Stimulated activated CD4-positive, alpha-beta T cell treated with anti-CD3 and anti-CD28 coated beads, Interleukin-4, amount 100 ng/mL, for 4 hours (primary cell): ENCODE measurements around the gene MOCS3.

ENCODE experiments used
- DNase-seq, 2 experiments: peaks; one replicate each; pipeline ENCODE4 v3.0.0-alpha.2; 2020

The MOCS3 gene, protein sequence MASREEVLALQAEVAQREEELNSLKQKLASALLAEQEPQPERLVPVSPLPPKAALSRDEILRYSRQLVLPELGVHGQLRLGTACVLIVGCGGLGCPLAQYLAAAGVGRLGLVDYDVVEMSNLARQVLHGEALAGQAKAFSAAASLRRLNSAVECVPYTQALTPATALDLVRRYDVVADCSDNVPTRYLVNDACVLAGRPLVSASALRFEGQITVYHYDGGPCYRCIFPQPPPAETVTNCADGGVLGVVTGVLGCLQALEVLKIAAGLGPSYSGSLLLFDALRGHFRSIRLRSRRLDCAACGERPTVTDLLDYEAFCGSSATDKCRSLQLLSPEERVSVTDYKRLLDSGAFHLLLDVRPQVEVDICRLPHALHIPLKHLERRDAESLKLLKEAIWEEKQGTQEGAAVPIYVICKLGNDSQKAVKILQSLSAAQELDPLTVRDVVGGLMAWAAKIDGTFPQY

DNA sequence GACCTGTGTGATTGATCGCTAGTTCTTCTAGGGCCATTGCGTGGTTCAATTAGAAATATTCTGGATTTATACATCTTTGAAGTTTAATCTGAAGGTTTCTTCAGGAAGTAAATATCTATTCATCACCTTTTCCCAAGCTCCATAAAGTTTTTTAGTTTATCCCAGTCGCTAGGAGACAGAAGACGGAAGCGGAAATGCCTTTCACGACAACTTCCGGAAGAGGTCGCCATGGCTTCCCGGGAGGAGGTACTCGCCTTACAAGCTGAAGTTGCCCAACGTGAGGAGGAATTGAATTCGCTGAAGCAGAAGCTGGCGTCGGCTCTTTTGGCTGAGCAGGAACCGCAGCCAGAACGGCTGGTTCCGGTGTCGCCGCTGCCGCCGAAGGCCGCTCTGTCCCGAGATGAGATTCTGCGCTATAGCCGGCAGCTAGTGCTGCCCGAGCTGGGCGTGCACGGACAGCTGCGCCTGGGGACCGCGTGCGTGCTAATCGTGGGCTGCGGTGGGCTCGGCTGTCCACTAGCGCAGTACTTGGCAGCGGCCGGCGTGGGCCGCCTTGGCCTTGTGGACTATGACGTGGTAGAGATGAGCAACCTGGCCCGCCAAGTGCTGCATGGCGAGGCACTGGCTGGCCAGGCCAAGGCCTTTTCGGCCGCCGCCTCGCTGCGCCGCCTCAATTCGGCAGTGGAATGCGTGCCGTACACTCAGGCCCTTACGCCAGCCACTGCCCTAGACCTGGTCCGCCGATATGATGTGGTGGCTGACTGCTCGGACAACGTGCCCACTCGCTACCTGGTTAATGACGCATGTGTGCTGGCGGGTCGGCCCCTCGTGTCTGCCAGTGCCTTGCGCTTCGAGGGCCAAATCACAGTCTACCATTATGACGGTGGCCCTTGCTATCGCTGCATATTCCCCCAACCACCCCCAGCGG, at the start of gene MOCS3:
Gene MOCS3, plus strand, starts transcription at position 204 of the 928 bp plus-strand sequence. Its CDS starts 25 bp downstream, at position 229.
- DNase-seq = peak; percentile 57 to 77

- no peak for DNase-seq
Observed at GRCh38 chr20:50909413-50909812, 49.2 kb upstream of the MOCS3 start.

DNA sequence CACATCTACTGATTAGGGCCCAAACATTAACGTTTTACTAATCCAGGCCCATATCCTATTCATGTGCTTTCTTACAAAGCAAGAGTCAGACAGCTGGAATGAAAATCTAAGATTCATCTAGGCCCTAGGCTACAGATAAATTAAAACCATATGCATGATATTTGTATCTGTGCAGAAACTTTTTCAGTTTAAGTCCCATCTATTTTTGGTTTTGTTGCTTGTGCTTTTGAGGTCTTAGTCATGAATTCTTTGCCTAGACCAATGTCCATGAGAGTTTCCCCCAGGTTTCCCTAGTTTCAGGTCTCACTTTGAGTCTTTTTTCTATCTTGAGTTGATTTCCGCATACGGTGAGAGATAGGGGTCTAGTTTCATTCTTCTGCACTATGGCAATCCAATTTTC, 47.6 kb upstream of the MOCS3 start:
- no peak for DNase-seq

DNA sequence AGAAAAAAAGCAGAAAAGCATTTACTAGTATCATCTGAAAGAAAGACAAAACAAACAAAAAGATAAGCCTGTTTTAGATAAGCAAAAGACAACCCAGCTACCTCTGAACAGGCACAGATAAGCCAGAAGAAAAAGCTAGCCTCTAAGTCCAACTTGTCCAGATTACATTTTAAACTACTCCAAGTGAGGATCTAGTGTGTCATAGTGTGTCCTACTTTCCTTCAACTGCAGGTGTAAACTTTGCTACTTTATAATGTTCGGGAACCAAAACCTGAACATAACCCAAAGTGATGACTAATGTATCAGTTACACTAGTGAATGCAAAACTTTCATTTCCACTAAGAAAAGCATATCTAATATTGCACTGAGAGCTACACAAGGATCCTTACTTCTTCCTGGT, 46.9 kb upstream of the MOCS3 start:
- DNase-seq = no peak

DNA sequence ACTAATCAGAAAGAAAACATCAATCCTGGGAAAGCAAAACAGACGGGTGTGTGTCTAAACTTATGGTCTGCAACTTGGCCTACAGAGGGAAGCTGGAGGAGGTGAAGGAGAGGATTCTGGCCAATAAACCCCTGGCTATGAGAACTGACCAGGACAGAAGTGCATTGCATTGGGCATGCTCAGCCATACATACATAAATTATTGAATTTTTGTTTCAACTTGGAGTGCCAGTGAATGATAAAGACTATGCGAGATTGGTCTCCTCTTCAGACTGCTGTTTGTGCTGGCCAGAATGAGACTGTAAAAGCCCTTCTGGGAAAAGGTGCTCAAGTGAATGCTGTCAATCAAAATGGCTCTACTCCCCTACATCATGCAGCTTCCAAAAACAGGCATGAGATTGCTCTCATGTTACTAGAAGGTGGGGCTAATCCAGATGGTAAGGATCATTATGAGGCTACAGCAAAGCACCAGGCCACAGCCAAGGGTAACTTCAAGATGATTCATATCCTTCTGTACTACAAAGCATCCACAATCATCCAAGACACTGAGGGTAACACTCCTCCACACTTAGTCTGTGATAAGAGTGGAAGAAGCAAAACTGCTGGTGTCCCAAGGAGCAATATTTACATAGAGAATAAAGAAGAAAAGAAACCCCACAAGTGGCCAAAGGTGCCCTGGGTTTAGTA, 44.8 kb upstream of the MOCS3 start:
- DNase-seq = no peak

DNA sequence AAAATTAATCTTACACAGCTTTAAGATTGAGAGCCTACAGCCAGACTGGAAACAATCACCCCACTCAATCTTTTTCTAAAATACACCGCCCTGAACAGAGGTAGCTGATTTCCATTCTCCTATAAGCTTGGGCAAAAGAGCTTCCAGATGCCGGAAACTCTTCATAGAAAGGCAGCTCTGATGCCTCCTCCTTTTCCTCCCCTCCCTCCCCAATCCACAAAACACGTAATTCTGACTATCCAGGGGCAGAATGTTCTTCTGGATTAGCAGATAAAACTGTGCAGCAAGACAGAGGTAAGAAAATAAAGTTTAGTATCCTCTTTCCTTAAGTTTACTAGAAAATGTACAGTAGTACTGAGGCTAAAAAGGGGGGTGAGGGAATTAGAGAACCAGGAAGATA, 43.2 kb upstream of the MOCS3 start:
- DNase-seq = no peak

DNA sequence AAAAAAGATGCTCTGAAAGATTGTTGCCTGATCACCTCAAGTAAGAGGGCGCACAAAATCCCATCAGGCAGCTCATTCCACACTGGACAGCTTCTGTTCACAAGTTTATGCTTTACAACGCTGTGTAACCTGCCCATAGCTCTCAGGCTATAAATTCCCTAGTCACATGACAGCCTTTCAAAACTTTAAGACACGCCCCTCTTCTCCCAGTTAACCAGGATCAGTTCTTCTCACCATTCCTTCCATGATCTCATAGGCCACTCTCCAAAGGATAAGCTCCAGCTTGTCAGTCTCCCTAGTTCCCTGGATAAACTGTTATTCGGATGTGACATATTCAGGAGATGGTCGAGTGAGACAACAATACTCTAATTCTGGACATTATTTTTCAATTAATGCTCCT, 42.4 kb upstream of the MOCS3 start:
- DNase-seq = no peak

DNA sequence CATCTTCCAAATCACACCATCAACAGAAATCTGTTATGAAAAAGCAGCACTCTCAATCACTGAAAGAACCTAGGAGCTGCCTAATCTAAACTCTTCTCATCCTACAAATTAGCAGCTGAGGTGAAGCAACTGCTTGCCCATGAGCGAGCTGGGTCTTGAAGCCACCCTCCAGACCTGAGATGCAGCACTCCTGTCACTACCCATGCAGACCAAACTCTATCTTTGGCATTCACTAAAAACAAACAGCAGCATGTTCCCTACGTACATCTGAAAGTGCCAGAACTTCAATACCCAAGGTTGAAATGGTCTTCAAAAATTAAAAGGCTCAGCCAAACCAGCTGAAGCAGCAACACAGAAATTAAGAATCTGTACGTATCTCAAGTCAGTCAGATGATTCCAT, 41.7 kb upstream of the MOCS3 start:
- no peak for DNase-seq

DNA sequence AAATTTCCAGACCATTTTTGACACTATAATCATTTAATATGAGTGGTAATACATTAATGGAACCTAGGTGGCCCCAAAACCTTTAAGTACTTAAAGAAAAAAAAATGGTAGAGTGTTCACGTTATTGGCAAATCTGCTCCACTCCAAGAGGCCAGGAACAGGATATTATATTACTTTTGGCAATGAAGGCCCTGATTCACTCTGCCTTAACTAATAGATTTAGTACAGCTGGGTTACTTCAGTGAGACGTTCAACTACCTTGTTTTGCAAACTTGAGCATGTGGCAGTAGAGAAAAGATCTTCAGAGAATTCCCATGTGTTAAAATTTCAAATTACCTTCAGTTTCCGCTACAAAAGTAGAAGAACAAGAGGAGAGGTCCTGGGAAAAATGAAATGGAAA, 40.2 kb upstream of the MOCS3 start:
- no peak for DNase-seq

- DNase-seq = no peak
Observed at GRCh38 chr20:50919567-50919966, 39.1 kb upstream of the MOCS3 start.

- DNase-seq = no peak
Observed at GRCh38 chr20:50920997-50921396, 37.6 kb upstream of the MOCS3 start.

GRCh38 chr20:50921803-50922501, 36.7 kb upstream of the MOCS3 start:
- DNase-seq = no peak

DNA sequence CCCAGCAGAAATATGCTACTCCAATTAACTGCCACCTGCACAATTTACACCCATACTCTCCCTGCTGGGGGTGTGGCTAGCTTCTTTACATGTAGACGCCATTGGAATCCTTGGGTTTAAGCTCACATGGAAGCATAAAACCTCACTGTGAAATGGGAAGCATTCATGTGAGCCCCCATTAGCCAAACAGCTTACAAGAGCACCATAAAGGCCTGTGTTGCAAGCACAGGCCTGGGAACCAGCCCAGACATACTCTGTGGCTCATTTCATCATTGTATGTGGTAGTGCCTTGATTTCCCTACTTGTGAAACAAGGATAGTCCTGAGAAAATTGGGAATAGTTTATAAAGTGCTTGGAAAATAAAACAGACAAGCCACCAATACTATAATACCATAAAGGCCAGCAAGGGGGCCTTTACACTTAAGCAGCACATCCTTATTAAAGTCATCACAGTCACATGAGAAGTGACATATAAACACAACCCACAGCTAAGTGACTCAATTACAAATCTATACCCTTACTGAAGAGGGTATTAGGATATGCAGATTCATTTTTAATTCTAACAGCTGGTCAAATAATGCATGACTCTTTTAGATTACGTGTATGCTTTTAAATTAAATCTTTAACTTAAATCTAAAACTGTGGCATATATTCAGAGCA, 34.2 kb upstream of the MOCS3 start:
- no peak for DNase-seq

DNA sequence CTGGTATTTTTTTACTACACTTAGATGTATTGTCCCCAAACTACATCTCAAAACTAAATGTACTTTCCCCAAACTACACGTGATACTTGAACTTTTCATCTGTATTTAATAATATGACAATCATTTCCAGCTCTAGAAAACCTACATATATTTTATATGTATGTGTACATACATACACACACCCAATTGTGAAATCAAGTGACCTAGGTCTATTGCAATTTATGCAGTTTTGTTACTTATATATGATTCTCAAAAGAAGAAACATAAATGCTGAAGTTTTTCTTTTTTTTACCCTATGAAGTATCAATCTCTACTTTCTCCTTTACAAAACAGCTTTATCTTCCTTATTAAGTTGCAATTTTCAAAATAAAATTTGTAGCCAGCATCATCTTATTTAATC, 32.1 kb upstream of the MOCS3 start:
- DNase-seq = no peak

DNA sequence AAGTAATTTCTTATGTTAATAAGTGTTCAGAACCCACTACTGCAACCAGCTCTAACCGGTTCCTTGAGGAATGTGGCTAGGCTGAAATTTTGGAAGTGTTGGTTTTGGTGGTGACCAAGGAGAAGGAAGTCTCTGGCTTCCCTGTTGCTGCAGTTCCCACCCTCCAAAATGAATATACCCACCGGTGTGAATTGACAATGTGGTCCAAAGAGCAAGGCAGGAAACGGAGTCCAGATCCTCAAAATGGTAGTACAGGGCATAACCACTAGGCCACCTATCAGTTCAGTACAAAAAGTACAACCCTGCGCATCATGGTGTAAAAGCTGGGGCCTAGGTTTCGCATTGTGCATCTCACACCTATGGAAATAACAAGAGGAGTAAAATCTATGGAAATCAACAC, 30.1 kb upstream of the MOCS3 start:
- no peak for DNase-seq

DNA sequence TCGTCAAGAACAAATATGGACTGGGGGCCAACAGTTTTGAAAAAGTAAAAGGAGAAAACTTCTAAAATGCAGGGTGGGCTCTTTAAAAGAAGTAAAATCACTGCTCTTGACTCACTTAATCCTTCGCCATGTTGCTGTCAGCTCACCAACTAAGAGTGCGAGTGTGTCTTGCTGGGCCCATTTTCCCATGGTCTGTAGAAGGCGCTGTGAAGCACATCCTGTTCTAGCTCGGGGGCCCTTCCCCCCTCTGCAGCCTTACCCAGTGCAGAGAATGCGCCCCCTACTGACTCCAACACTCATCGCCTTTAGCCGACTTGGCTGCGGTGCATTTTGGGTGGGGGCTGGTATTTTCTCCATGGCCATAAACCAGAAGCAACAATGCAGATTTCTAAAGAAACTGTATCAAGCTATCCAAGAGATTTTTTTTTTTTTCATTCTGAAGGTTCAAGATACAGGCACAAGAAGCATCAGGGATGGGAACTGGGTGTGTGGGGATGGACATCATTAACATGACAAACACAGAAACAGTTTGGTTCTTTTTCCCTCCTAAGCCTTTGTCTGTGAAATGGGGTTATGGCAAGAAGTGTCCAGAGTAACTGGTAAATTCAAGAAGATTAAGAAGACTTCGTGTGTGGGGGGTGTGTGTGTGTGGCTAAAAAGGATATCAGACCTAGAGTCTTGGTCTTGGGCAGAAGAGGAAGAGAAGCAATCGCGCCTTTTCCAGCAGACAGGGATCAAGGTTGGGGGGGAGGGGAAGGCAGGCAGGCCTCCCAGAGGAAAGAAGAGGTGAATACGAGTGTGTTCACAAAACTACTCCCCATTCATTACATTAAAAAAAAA, 29.1 kb upstream of the MOCS3 start:
- DNase-seq = peak; percentile 78 to 90

- no peak for DNase-seq
Observed at GRCh38 chr20:50930139-50930975, 28.3 kb upstream of the MOCS3 start.

DNA sequence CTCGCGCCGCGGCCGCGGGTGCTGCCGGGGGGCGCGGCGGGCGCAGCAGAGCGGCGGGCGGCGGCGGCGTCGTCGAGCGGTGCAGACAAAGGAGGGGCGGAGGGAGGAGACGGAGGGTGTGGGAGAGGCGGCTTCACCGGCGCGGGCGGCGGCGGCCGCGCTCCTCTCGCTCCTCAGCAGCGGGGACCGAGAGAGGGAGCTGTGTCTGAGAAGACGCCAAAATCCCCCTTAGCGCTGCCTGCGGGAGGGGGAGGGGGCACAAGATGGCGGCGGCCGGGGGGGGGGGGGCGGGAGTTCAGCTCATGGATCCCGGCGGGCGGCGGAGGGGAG, 27.7 kb upstream of the MOCS3 start:
- no peak for DNase-seq

DNA sequence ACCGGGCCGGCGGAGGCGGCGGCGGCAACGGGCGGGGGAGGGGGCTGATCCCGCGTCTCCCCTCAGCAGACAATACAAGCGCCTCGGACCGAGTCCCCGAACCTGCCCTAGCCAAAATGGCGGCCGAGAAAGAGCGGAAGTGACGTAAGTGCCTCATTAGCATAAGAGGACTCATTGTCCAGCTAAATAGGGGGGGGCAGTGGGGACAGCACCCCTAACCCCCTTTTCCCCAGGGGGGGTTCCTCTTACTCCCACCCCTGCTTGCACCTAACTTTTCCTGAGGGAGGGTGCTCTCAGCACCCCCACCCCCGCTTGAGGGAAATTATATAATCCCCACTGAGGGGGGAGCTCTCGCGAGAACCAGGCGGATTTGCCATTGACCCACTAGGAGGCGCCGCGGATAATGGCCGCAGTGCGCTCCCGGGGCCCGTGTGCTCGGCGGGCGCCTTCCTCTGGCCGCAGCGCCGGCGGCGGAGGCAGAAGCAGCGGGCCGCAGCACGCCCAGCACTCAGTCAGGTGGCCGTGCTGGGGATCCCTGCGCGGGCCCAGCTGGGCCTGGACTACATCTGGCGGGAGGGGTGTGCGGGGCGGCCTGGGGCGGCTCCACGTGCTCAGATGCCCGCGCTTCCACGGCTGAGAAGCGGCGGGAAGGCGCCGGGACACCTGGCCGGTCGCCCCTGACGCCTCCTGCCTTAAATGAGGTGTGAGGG, 27.2 kb upstream of the MOCS3 start, which contains the start of gene ADNP:
Gene ADNP, minus strand, starts transcription at position 132 of the 710 bp plus-strand sequence. CDS start 27,441 bp downstream, outside the sequence.
- DNase-seq = peak; percentile 80 to 87
